ENCODE results near the gene TMEM229A.
A peak's percentile ranks its signal among the peaks of the same experiment; 100 is the strongest.
"Not testable (repeated sequence)": the region's sequence is repeated elsewhere in the genome, so short reads cannot be mapped to it uniquely, and the experiment has no call there.

TMEM229A gene

DNA sequence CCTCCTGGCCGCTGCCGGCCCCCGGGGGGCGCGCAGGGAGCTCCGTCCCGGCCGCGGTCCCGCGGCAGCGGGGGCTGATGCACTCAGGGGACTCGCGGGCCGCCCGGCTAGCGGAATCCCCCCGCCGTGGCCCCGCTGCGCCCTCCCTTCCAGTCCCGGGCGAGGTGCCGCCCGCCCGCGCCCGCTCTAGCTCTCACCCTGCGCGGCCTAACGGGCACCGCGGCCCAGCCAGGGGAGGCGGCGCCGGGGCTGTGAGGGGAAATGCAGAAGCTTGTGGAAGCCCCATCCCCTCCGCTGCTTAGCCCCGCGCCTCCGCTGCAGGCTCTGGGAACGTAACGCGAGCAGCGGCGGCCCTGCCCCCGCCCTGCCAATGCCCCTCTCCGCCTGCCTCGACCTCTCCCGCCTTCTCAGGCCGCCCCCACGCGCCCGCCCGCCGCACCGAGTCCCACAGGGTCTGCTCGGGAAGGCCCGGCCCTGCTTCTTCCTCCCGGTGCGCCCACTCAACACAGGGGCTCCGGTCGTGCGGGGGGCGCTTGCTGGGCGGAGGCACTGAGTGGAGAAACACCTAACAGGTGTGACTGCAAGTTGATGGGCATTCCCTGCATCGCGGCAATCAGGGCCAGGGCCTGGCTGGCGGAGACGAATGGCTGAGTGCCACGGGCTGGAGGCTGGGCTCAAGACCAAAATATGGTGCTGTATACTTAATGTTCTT lies 384 bp upstream of the TMEM229A start:
- peak in 56 of 58 donors; percentile 25 to 89 (median 78) for DNase-seq

DNA sequence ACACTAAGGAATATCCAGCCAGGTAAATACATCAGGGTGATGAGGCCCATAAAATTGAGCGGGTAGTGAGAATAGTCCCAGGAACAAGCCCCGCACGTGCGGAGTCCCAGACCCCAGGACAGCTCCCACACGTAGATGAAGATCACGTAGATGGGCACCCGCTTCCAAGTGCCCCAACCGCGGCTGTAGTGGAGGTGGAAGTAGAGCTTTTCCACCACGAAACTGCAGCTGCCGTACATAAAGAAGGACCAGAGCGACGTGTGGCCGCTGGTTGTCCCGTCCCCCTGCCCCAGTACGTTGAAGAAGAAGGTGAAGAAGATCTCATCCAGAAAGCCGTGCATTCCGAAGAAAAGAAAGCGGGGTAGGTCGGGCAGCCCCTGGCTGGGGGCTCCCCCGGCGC lies 948 bp downstream of the TMEM229A start:
- DNase-seq: peak in 22 of 58 donors; percentile 8 to 61 (median 31)

DNA sequence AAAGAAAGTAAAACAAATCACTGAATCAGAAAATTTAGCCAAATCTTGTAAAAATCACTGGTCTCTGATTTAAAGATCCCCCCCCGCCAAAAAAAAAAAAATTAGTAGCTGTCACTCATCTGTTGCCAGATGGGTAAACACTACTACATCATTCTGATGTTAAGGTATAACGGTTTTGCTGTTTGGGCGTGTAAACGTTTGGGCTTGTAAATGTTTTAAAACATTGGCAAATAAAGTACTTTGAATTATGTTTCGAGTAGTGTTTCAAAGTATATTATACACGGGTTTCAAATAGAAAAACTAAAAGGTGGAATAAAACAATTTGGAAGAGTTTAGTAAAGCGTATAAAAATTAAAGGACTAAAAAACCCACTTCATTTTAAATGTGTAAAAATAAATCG lies 1.5 kb downstream of the TMEM229A start:
- no peak for DNase-seq

DNA sequence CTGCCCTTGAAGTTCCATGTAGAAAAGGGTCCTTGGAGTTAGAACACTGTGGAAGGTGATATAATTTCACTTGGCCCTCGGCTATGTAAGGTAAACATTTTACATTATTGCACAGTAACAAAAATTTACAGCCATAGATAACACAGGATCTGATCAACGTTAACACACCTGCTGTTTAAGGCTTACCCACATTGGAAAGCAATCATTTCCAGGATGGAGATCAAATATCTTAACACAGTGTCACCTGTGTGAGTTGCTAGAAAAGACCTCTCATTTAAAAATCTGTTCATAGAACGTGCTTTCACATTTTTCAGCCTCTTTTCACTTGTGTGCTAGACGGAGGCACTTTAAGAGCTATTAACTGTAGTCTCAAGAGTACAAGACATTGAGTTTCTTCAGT lies 1.9 kb downstream of the TMEM229A start:
- no peak for DNase-seq

DNA sequence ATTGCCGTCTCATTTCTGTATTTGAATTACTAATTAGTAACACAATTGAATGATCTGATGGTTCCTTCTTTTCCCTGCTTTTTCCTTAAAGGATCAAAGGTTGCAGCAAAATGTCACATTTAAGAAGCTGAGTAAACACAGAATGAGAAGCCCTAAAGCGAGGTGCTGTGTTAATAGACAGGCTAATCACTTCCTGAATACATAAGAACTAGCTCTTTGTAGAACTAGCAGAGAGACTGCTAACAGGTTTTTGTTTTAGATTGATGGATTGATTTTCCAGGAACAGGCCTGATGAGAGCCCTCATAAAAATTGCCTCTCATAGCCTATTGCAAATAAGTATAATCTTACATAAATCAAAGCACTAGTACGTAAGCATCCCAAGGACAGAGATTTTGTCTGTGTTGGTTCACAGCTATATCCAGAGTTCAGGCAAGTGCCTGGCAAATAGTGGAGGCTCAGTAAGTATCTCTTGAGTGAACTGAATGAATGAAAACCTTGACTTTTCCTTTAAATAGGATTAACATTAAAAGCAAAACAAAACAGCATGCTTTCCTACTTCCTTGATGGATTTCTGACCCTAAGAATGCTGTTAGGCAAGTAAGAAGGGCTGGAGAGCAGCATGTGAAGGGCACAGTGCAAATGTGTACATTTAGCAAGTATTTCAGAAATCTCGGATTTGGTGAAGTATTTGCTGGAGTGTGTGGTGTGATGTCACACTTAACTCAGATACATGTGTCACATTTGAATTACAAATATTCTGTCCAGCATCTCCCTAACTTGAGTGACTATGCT lies 3.3 kb downstream of the TMEM229A start:
- DNase-seq: no peak

DNA sequence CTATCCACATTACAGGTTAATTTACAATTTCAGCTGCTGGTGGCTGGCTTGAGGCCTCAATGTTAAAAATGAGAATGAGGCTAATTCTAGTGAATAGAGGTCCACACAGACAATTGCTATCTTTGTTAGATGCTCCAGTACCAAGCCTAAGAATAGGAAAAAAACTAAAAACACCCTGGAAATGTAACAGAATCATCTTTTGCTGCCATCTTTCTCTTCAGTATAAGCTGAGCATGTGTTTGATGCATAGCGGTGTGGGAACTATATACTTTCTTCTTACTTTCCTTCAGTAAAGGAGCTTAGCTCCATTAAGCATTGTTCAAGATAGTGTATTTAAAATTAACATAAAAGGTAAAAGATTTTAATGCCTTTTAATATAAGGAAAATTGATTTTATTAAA lies 5.6 kb downstream of the TMEM229A start:
- DNase-seq: peak in 2 of 58 donors; percentile 3 to 6

DNA sequence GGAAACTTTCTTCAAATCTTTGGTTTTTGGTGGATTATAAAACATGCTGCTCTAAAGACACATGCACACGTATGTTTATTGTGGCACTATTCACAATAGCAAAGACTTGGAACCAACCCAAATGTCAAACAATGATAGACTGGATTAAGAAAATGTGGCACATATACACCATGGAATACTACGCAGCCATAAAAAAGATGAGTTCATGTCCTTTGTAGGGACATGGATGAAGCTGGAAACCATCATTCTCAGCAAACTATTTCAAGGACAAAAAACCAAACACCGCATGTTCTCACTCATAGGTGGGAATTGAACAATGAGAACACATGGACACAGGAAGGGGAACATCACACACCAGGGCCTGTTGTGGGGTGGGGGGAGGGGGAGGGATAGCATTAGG lies 8.5 kb downstream of the TMEM229A start:
- not testable (repeated sequence) for DNase-seq

DNA sequence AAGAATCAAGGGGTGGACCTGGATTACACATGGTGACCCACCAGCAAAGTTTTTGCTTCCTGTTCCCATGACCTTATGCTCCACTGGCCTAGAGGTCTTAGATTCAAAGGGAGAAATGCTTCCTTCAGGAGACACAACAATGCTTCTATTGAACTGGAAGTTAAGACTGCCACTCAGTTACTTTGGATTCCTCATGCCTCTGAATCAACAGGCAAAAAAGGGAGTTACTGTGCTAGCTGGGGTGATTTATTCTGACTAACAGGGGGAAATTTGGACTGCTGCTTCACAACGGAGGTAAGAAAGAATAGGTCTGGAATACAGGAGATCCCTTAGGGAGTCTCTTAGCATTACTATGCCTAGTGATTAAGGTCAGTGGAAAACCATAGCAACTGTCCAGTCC lies 10.3 kb downstream of the TMEM229A start:
- peak in 1 of 58 donors; percentile 19 for DNase-seq

DNA sequence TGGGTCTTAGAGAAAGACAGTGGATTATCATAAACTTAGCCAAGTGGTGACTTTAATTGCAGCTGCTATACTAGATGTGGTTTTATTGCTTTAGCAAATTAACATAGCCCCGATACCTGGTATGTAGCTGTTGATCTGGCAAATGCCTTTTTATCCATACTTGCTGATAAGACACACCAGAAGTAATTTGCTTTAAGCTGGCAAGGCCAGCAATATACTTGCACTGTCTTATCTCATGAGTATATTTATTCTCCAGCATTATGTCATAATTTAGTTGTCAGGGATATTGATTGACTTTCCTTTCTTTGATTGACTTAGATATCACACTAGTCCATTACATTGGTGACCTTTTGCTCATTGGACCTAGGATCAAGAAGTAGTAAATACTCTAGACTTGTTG lies 12.8 kb downstream of the TMEM229A start:
- no peak for DNase-seq

DNA sequence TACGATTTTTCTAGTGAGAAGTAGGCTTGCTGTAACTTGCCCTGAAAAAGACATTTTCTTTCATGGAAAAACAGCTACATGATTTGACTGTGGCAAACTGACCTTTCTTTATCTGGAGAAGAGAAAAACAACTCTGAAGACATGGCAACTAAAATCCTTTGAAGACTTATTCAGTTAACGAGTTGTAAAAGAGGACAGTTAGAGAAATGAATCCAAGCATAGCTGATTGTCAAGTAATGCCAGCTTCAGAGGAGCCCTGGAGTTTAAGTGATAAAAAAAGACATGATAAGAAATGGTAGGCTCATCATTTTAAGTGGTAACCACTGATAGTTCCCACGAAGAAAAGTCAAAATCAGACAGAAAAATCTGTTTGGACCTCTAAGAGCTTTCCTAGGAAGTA lies 19.6 kb downstream of the TMEM229A start:
- DNase-seq: no peak

DNA sequence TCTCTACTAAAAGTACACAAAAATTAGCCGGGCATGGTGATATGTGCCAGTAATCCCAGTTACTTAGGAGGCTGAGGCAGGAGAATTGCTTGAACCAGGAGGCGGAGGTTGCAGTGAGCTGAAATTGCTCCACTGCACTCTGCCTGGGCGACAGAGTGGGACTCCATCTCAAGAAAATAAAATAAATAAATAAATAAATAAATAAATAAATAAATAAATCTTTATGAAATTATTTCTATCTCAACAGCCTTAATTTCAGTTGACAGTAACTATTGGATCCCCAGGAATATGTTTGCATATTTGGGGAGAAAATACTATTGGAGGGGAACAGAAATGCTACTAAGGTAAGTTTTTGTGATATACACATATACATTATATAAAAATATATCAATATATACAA lies 20.0 kb downstream of the TMEM229A start:
- DNase-seq: no peak

DNA sequence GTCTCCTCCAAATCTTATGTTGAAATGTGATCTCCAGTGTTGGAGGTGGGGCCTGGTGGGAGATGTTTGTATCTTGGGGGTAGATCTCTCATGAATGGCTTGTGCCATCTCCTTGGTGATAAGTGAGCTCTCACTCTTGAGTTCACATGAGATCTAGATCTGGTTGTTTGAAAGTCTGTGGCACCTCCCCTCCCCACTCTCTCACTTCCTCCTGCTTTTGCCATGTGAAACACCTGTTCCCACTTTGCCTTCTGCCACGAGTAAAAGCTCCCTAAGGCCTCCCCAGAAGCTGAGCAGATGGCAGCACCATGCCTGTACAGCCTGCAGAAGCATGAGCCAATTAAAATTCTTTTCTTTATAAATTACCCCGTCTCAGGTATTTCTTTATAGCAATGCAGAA lies 23.5 kb downstream of the TMEM229A start:
- no peak for DNase-seq

DNA sequence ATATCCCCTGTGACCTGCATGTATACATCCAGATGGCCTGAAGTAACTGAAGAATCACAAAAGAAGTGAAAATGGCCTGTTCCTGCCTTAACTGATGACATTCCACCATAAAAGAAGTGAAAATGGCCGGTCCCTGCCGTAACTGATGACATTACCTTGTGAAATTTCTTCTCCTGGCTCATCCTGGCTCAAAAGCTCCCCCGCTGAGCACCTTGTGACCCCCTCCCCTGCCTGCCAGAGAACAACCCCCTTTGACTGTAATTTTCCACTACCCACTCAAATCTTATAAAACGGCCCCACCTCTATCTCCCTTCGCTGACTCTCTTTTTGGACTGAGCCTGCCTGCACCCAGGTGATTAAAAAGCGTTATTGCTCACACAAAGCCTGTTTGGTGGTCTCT lies 24.6 kb downstream of the TMEM229A start:
- DNase-seq: not testable (repeated sequence)

DNA sequence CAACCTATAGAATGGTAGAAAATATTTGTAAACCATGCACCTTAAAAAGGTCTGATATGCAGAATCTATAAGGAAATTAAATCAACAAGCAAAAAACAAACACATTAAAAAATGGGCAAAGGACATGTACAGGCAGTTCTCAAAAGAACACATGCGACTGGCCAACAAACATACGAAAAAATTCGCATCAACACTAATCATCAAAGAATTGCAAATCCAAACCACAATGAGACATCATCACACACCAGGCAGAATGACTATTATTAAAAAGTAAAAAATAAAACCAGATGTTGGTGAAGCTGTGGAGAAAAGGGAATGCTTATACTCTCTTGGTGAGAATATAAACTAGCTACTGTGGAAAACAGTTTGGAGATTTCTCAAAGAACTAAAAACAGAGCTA lies 33.2 kb downstream of the TMEM229A start:
- DNase-seq: no peak

DNA sequence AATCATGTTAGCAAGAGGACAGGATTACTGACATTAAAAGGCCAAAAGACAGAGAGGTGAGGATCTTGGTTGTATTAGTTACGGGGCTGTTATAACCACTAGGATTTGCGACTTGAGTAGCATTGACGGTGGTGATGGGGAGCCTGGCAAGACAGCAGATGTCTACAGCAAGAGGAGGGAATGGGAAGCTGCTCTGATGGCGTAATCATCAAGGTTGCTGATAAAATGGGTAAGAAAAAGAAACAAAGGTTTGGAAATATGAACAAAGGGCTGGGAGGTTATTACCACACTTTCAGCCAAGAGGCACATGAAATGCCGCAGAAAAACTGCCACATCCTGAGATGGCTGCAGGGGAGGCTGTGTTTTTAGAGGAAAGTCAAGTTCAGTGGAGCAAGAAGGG lies 33.9 kb downstream of the TMEM229A start:
- no peak for DNase-seq

DNA sequence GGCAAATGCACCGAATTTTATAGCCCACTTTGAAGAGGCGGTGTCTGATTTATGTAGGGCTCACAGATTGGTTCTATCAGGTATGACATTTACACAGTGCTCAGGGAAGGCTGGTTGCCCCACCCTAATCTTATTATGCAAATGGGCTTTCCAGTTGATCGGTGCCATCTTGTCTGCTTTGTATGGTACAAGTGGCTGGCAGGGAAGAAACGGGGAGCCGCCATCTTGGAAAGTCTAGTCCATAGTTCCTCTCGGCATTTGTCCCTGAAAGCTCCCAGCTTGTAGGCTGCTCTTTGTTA lies 36.6 kb downstream of the TMEM229A start:
- DNase-seq: no peak

DNA sequence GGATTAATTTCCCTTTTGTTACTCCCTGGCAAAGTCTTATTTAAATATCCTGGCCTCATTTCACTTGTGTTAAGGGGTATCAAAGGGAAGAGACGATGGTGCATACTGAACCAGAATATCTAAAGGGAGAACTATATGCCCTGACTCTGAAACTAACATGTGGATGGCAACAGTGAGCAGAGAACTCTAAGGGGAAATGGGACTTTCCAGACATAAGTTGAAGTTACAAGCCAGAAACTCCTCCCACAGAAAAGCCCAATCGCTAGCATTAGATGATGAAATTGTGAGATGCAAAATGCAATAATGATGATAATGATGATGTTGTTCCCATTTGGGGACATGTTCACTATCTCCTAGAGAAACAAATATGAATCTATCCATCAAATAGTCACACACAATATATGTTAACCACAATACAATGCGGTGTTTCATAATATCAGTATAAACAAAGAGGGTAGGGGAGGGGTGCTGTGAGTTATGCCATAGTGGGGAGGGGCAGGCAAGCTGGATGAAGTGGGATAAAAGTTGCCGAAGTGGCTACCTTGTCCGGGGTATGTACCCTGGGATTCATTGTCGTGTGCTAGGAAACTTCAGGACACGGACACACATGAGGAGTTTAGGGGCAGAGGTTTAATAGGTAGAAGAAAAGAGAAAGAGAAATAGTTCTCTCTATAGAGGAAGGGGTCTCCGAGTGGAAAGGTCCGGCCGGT lies 37.1 kb downstream of the TMEM229A start:
- DNase-seq: no peak

DNA sequence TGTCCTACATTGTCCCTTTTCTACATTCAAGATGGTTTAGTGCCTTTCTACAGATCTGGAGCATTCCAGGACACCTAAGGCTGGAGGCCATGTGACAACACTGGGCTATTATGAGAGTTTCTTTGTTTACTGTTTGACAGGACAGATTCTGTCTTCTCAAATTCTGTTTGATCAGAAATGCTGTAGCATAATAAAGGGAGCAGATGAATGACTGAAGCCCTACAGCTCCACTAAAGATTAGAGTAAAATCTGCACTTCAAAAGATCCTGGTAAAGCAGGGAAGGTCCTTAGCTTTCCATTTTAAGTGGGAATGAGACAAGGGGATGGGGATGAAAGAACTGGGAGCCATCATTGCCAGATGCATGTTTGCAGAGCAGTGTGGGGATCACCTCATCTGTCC lies 38.4 kb downstream of the TMEM229A start:
- DNase-seq: peak in 14 of 58 donors; percentile 2 to 53 (median 12)

DNA sequence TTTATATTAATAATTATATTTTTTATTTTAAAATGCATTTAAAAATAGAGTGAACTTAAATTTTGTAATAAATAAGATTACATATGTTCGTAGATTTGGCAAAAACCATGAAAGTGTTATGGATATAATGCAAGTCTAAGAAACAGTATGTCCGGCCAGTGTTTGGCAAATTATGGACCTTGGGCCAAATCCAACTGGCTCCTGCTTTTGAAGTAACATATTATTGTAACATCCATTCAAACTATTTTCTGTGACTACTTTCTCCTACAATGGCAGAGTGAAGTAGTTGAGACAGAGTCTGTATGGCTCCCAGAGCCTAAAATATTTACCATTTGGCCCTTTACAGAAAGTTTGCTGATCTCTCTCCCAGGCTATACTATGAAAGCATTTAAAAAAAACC lies 38.9 kb downstream of the TMEM229A start:
- DNase-seq: peak in 1 of 58 donors; percentile 0

DNA sequence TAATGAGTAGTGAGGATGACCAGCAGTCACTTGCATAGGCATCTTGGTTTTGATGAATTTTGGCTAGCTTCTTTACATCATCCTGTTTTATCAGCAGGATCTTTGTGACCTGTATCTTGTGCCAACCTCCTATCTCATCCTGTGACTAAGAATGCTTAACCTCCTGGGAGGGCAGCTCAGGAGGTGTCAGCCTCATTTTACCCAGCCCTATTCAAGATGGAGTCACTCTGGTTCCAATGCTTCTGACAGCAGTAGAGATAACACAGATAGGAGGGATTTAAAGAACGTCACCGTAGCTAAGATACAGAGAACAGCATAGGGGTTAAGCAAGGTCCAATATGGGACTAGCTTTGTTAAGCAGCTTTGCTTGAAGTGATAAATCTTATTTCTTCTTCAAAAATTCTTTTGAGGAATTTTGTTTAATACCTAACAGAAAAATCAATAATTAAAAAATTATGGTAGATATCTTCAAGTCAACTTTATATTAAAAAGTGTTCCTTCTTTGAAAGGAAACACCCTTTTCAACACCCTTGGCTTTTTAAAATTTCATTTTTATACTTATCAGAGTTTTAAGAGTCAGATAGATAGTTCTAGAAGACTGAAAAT lies 39.9 kb downstream of the TMEM229A start:
- DNase-seq: no peak

DNA sequence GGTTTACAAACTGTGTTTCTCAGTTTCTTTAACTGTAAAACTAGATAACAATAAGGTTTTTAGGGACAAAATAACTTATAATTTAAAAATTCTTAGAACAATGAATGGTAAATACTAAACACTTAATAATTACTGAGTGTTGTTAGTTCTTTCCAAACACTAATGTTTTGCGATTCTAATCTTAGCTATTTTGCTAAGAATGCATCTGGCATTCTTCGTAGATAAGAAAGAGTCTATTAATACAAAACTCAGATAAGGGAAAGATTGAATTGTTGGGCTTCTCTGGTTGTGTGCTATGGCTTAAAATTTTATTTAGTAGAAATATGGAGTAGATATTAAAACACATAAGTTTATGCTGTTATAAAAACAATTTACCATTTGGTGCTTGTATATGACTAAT lies 45.4 kb downstream of the TMEM229A start:
- no peak for DNase-seq

Measured in anterior cingulate cortex (tissue), 58 donors.